Measurements from ENCODE around the gene TGM3.

DNA sequence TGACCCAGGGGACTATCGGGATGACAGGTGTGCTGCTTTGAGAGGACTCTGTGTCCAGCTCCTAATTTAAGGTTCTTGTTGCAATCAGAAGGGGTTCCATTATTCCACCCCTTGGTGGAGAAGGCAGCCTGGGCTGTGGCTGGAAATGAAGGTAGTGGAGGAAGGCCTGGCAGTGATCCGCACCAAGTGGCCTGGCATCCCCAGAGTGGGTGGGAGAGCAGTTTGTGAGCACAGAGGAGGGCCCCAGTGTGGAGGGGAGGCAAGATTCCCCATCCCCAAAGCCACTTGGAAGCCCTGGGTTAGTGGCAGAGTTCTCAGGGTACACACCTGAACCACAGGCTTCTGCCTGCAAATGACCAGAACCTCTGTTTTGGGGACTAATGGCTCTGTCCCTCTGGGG, 2.3 kb downstream of the TGM3 start:
- no peak for TF ChIP-seq MXI1 (IDR thresholded peaks at IDR 0.05; ENCODE audit: borderline replicate concordance, low read depth, low read length)
- TF ChIP-seq, protein P1, sequence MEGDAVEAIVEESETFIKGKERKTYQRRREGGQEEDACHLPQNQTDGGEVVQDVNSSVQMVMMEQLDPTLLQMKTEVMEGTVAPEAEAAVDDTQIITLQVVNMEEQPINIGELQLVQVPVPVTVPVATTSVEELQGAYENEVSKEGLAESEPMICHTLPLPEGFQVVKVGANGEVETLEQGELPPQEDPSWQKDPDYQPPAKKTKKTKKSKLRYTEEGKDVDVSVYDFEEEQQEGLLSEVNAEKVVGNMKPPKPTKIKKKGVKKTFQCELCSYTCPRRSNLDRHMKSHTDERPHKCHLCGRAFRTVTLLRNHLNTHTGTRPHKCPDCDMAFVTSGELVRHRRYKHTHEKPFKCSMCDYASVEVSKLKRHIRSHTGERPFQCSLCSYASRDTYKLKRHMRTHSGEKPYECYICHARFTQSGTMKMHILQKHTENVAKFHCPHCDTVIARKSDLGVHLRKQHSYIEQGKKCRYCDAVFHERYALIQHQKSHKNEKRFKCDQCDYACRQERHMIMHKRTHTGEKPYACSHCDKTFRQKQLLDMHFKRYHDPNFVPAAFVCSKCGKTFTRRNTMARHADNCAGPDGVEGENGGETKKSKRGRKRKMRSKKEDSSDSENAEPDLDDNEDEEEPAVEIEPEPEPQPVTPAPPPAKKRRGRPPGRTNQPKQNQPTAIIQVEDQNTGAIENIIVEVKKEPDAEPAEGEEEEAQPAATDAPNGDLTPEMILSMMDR (conservative IDR thresholded peaks at IDR 0.05; ENCODE audit: low read depth, low read length) = no peak
- TF ChIP-seq, protein P2, sequence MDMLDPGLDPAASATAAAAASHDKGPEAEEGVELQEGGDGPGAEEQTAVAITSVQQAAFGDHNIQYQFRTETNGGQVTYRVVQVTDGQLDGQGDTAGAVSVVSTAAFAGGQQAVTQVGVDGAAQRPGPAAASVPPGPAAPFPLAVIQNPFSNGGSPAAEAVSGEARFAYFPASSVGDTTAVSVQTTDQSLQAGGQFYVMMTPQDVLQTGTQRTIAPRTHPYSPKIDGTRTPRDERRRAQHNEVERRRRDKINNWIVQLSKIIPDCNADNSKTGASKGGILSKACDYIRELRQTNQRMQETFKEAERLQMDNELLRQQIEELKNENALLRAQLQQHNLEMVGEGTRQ (IDR thresholded peaks at IDR 0.05; ENCODE audit: low read depth, low read length) = no peak
- TF ChIP-seq POLR2A (IDR thresholded peaks at IDR 0.05; ENCODE audit: low read depth, low read length) = no peak
